ENCODE results near the gene CHAT. TPM values are rescaled to one million over a fixed set of nuclear protein-coding genes. Genes with fewer than 3 reads are reported as not detected.

The CHAT gene
- total RNA-seq, 2 donors from 2014 or later = 0.16 to 1.2 TPM

DNA sequence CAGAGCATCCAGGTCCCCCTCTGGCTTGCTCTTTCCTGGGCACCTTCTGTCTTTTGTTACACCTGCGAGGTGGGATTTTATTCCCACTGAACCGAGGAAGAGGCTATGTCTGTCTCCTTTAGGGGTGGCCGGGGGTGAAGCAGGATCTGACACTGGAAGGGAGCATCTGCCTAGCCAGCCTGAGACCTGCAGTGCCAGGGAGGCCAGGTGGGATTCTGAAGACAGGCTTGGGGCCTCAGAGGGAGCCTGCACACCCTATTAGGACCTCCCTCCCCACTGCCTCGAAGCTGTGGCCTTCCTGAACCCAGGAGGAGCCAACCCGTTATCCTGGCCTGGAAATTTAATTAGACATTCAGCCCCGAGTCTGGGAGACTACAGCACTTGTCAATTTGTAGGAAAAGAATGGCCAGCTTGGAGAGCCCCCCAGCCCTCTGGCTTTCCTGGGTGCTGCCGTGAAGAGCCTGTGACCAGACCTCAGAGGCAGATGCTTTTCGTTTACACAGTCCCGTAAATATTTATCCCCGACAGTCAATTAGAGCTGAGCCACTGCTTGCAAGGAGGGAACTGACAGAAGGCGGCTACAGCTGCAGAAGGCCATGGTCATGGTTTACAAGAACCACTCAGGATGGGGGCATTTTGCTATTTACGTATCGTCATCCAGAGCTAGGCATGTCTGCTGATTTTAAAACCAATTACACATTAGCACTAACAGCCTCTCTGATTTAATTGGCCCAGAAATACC lies 19.7 kb downstream of the CHAT start:
- no peak for TF ChIP-seq CTCF (IDR thresholded peaks at IDR 0.05)
- no peak for DNase-seq
- no peaks in the 10 kb centered on the region for H3K27me3 ChIP-seq
- H3K27ac ChIP-seq = no peak overlapping the region
- H3K4me3 ChIP-seq = no peak overlapping the region
- no peaks in the 10 kb centered on the region for H3K4me1 ChIP-seq
- no peak overlapping the region for H3K9ac ChIP-seq (ENCODE audit: low read depth in 2 of 2, low read length in 2 of 2)
- no peaks in the 10 kb centered on the region for H3K9me3 ChIP-seq
- intact Hi-C loops (cut with DNase I) = no loop called here
- no peaks in the 10 kb centered on the region for H3K36me3 ChIP-seq

- intact Hi-C loops (cut with DNase I) = no loop called here
- no peak overlapping the region for H3K27ac ChIP-seq
- H3K4me1 ChIP-seq = no peaks in the 10 kb centered on the region
- no peak for DNase-seq
- TF ChIP-seq CTCF (IDR thresholded peaks at IDR 0.05) = no peak
- no peaks in the 10 kb centered on the region for H3K27me3 ChIP-seq
- no peaks in the 10 kb centered on the region for H3K36me3 ChIP-seq
- no peak overlapping the region for H3K4me3 ChIP-seq
- H3K9me3 ChIP-seq = no peaks in the 10 kb centered on the region
- H3K9ac ChIP-seq (ENCODE audit: low read depth in 2 of 2, low read length in 2 of 2) = no peak overlapping the region
Observed at GRCh38 chr10:49634069-49634660, 20.3 kb downstream of the CHAT start.

GRCh38 chr10:49642311-49642710 lies 28.5 kb downstream of the CHAT start:
- no peaks in the 10 kb centered on the region for H3K9me3 ChIP-seq
- no peak overlapping the region for H3K9ac ChIP-seq (ENCODE audit: low read depth in 2 of 2, low read length in 2 of 2)
- no peak for TF ChIP-seq CTCF (IDR thresholded peaks at IDR 0.05)
- no peak overlapping the region for H3K4me3 ChIP-seq
- no peak overlapping the region for H3K27ac ChIP-seq
- H3K36me3 ChIP-seq = no peaks in the 10 kb centered on the region
- intact Hi-C loops (cut with DNase I) = no loop called here
- H3K4me1 ChIP-seq = no peaks in the 10 kb centered on the region
- no peak for DNase-seq
- no peaks in the 10 kb centered on the region for H3K27me3 ChIP-seq

DNA sequence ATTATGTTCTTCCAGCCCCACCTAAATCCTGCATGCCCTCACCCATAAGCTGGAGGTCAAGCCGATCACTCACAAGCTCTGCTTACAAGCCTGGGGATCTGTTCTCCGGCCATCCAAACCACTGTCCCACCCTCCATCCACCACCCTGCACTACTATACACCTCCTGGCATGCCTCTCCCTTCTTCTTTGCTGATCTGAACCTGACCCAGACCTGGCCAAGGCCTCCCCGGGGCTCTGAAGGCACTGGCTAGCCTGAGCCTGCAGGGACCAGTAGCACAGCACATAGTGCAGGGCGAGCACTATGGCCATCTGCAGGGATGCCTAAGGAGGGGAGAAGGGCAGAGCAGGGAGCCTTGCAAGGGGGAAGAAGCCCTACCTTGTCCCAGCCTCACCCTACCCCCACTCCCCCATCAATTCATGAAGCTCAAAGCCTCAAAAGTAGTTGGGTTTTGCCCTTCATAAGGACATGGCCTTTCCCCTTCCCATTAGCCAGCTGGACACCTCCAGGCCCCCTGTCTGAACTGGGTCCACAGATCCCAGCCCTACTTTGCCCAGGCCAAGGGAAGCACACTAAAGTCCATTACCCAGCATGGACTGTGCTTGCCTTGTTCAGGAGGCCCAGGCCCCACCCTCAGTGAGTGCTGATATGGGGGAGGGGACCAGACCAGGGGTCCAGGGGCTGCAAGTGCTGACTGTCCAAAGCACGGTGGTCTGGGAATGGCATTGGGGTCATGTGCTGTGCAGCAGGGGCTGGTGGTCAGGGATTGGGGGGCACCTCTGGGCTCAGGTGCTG lies 29.6 kb downstream of the CHAT start:
- DNase-seq = no peak
- H3K36me3 ChIP-seq = no peaks in the 10 kb centered on the region
- H3K27me3 ChIP-seq = no peaks in the 10 kb centered on the region
- H3K9ac ChIP-seq (ENCODE audit: low read depth in 2 of 2, low read length in 2 of 2) = no peak overlapping the region
- no peak overlapping the region for H3K4me3 ChIP-seq
- no peak overlapping the region for H3K27ac ChIP-seq
- no peaks in the 10 kb centered on the region for H3K4me1 ChIP-seq
- H3K9me3 ChIP-seq = no peaks in the 10 kb centered on the region
- intact Hi-C loops (cut with DNase I) = no loop called here
- TF ChIP-seq CTCF (IDR thresholded peaks at IDR 0.05) = no peak

DNA sequence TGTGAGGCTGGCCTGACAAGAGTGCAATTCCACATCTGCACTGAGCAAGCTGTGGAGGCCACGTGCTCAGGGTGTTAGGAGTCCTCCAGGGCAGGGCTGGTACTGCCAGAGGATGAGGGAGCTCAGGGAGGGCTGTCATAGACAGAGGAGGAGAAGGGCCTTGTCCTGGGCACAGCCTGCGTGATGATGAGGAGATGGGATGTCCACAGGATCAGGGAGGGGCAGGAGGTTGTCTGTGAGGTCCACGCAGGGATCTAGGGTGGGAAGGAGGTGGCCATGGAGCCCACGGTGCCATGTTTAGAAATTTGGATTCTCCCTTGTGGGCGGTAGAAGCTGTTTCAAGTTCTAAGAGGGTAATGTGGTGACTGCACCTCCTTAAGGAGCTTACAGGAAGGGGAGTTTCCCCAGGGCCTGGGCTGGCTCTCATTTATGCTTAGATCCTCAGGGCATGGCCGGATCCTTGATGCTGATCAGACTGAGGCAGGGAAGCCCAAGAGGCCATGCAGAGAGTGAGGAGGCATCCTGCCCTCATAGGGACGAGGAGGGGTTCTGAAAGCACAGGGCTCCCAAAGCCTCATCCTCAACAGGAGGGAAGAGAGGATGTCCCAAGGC lies 30.3 kb downstream of the CHAT start:
- Histone ChIP-seq H3K9ac (ENCODE audit: low read depth in 2 of 2, low read length in 2 of 2) (no peak overlapping the region), H3K36me3 (no peaks in the 10 kb centered on the region), H3K27ac (no peak overlapping the region), H3K27me3 (no peaks in the 10 kb centered on the region), H3K4me1 (no peaks in the 10 kb centered on the region), H3K4me3 (no peak overlapping the region), H3K9me3 (no peaks in the 10 kb centered on the region)
- no peak for TF ChIP-seq CTCF (IDR thresholded peaks at IDR 0.05)
- intact Hi-C loops (cut with DNase I) = no loop called here
- no peak for DNase-seq

Data from colonic mucosa (tissue), 4 donors.